WTC11 (cell line): ENCODE data around the gene CACNA2D4. TPM values are rescaled to one million over a fixed set of nuclear protein-coding genes. Genes with fewer than 3 reads are reported as not detected.

ENCODE experiments used
- ATAC-seq: fragments of 200-7000 bp; cut with Tn5 transposase; 2 replicates; pipeline ENCODE4 v1.10.0; 2021; ENCODE audit warnings: mild to moderate bottlenecking, moderate library complexity
- CTCF ChIA-PET: fragments of 300-600 bp; sonication (Branson Sonifier 250); formaldehyde crosslinking; loops from one replicate; lab custom pipeline; 2021; ENCODE audit warnings: antibody characterized with exemption; lab: Charles Lee
- POLR2A ChIA-PET: fragments of 350-600 bp; sonication (Branson Sonifier 250); formaldehyde crosslinking; loops from one replicate; lab custom pipeline; 2021; ENCODE audit warnings: antibody characterized with exemption; lab: Charles Lee
- DNase-seq: peaks from one replicate; pipeline ENCODE4 v3.0.0; 2021; ENCODE audit warnings: low spot score
- H3K27ac Mint-ChIP-seq: 2 replicates; pipeline ENCODE4 v1.8.0; 2021; ENCODE audit warnings: mixed read lengths
- H3K27me3 Mint-ChIP-seq: 2 replicates; pipeline ENCODE4 v1.8.0; 2021; ENCODE audit warnings: low read depth, mild to moderate bottlenecking, moderate library complexity, mixed read lengths
- H3K36me3 Mint-ChIP-seq: 2 replicates; pipeline ENCODE4 v1.8.0; 2021; ENCODE audit warnings: mixed read lengths
- H3K4me1 Mint-ChIP-seq: 2 replicates; pipeline ENCODE4 v1.8.0; 2022; ENCODE audit warnings: mixed read lengths
- H3K4me3 Mint-ChIP-seq: 2 replicates; pipeline ENCODE4 v1.8.0; 2021; ENCODE audit warnings: mild to moderate bottlenecking, moderate library complexity, mixed read lengths
- H3K9me3 Mint-ChIP-seq: 2 replicates; pipeline ENCODE4 v1.8.0; 2021; ENCODE audit warnings: mixed read lengths
- ATF1 ChIP-seq: sonication (generic); formaldehyde crosslinking; IDR thresholded peaks from 2 replicates; pipeline ENCODE4 v1.8.1; 2023; ENCODE audit warnings: mild to moderate bottlenecking, moderate library complexity, missing genetic modification reagents
- ATF2 ChIP-seq: sonication (generic); formaldehyde crosslinking; IDR thresholded peaks from 2 replicates; pipeline ENCODE4 v1.8.1; 2022; ENCODE audit warnings: low read depth, missing genetic modification reagents, borderline replicate concordance
- CBFB ChIP-seq: sonication (generic); formaldehyde crosslinking; IDR thresholded peaks from 2 replicates; pipeline ENCODE4 v1.8.1; 2022; ENCODE audit warnings: mild to moderate bottlenecking, low read depth, missing genetic modification reagents
- CTCF ChIP-seq: fragments of 200-600 bp; IDR thresholded peaks from 2 replicates; pipeline ENCODE4 v1.8.0; 2022; ENCODE audit warnings: antibody characterized with exemption
- E2F1 ChIP-seq: sonication (generic); formaldehyde crosslinking; IDR thresholded peaks from 2 replicates; pipeline ENCODE4 v1.8.0; 2022; ENCODE audit warnings: mild to moderate bottlenecking, missing genetic modification reagents
- EMX1 ChIP-seq: fragments of 250-450 bp; sonication (Bioruptor Pico); IDR thresholded peaks from 2 replicates; pipeline ENCODE4 v1.8.0; 2021; ENCODE audit warnings: mild to moderate bottlenecking
- GRHL2 ChIP-seq: fragments of 250-450 bp; sonication (Bioruptor Pico); IDR thresholded peaks from 2 replicates; pipeline ENCODE4 v1.8.0; 2022; ENCODE audit warnings: mild to moderate bottlenecking, moderate library complexity; ENCODE audit not compliant: insufficient replicate concordance, severe bottlenecking
- GTF2I ChIP-seq: fragments of 250-450 bp; sonication (Bioruptor Pico); conservative IDR thresholded peaks from 2 replicates; pipeline ENCODE4 v1.4.0; 2021; ENCODE audit warnings: mild to moderate bottlenecking
- HMGA2 ChIP-seq: fragments of 250-450 bp; sonication (Bioruptor Pico); IDR thresholded peaks from 2 replicates; pipeline ENCODE4 v1.4.0; 2021; ENCODE audit warnings: mild to moderate bottlenecking, moderate library complexity
- IRF2 ChIP-seq: sonication (generic); formaldehyde crosslinking; IDR thresholded peaks from 2 replicates; pipeline ENCODE4 v1.8.0; 2022; ENCODE audit warnings: low read depth, missing genetic modification reagents, borderline replicate concordance
- KAT7 ChIP-seq: sonication (generic); formaldehyde crosslinking; IDR thresholded peaks from 2 replicates; pipeline ENCODE4 v1.8.1; 2023; ENCODE audit warnings: missing genetic modification reagents, mild to moderate bottlenecking, borderline replicate concordance
- MLX ChIP-seq: sonication (generic); formaldehyde crosslinking; IDR thresholded peaks from 2 replicates; pipeline ENCODE4 v1.8.1; 2023; ENCODE audit warnings: mild to moderate bottlenecking, missing genetic modification reagents, moderate library complexity
- NFATC4 ChIP-seq: fragments of 250-450 bp; sonication (Bioruptor Pico); IDR thresholded peaks from 2 replicates; pipeline ENCODE4 v1.9.0; 2021; ENCODE audit warnings: mild to moderate bottlenecking
- RORB ChIP-seq: fragments of 250-450 bp; sonication (Bioruptor Pico); IDR thresholded peaks from 2 replicates; pipeline ENCODE4 v1.9.0; 2021; ENCODE audit warnings: mild to moderate bottlenecking
- USF1 ChIP-seq: sonication (generic); formaldehyde crosslinking; IDR thresholded peaks from 2 replicates; pipeline ENCODE4 v1.8.0; 2022; ENCODE audit warnings: mild to moderate bottlenecking, missing genetic modification reagents
- USF2 ChIP-seq: sonication (generic); formaldehyde crosslinking; IDR thresholded peaks from 2 replicates; pipeline ENCODE4 v1.8.1; 2023; ENCODE audit warnings: mild to moderate bottlenecking, missing genetic modification reagents, moderate library complexity
- ZNF138 ChIP-seq: sonication (generic); formaldehyde crosslinking; conservative IDR thresholded peaks from 2 replicates; pipeline ENCODE4 v1.8.1; 2022; ENCODE audit warnings: mild to moderate bottlenecking, moderate library complexity, missing genetic modification reagents
- ZNF232 ChIP-seq: sonication (generic); formaldehyde crosslinking; IDR thresholded peaks from 2 replicates; pipeline ENCODE4 v1.8.0; 2022; ENCODE audit warnings: mild to moderate bottlenecking, missing genetic modification reagents
- ZNF263 ChIP-seq: sonication (generic); formaldehyde crosslinking; IDR thresholded peaks from 2 replicates; pipeline ENCODE4 v1.8.1; 2022; ENCODE audit warnings: low read depth, mild to moderate bottlenecking, moderate library complexity, missing genetic modification reagents
- ZNF425 ChIP-seq: fragments of 250-450 bp; sonication (Bioruptor Pico); conservative IDR thresholded peaks from 2 replicates; pipeline ENCODE4 v1.9.0; 2021; ENCODE audit warnings: mild to moderate bottlenecking
- total RNA-seq: library from RNA; stranded (reverse); gene quantifications from 3 replicates; pipeline ENCODE4 v1.2.3, GENCODE V29; 2021

The CACNA2D4 gene
- total RNA-seq, 1 experiment from 2014 or later = 0.04 TPM

- DNase-seq = no peak
- Mint-ChIP-seq H3K9me3 (peaks cover 55% of the 10 kb centered on the region), H3K4me1 (no peaks in the 10 kb centered on the region; the same call in 1 of the 2 replicates), H3K36me3 (peaks cover 9% of the 10 kb centered on the region), H3K4me3 (no peak overlapping the region), H3K27me3 (peaks cover 5% of the 10 kb centered on the region; the same call in 1 of the 2 replicates), H3K27ac (no peak overlapping the region)
- TF ChIP-seq ZNF138 (no peak), ZNF263 (no peak), ATF2 (CRISPR knock-in tag) (no peak), USF1 (CRISPR knock-in tag) (no peak), GRHL2 (CRISPR knock-in tag) (no peak), ZNF425 (CRISPR knock-in tag) (no peak), CTCF (no peak), KAT7 (CRISPR knock-in tag) (no peak), MLX (CRISPR knock-in tag) (no peak), USF2 (no peak), HMGA2 (CRISPR knock-in tag) (no peak), EMX1 (CRISPR knock-in tag) (no peak), RORB (CRISPR knock-in tag) (no peak), NFATC4 (CRISPR knock-in tag) (no peak), CBFB (CRISPR knock-in tag) (no peak)
- ChIA-PET CTCF (no interaction called here), POLR2A (no interaction called here)
- no peak for ATAC-seq
These were observed 13.6 kb downstream of the CACNA2D4 start for GRCh38 chr12:1904875-1905274.

- no peak overlapping the region for H3K27ac Mint-ChIP-seq
- DNase-seq = no peak
- ATAC-seq = no peak
- TF ChIP-seq IRF2 (CRISPR knock-in tag) (no peak), E2F1 (CRISPR knock-in tag) (no peak), ATF1 (CRISPR knock-in tag) (no peak), ZNF232 (CRISPR knock-in tag) (no peak), GTF2I (no peak)
- no peaks in the 10 kb centered on the region for H3K36me3 Mint-ChIP-seq
- ChIA-PET POLR2A (no interaction called here), CTCF (no interaction called here)
- no peaks in the 10 kb centered on the region for H3K4me1 Mint-ChIP-seq
- H3K27me3 Mint-ChIP-seq = no peaks in the 10 kb centered on the region
- no peak overlapping the region for H3K4me3 Mint-ChIP-seq
- peaks cover 11% of the 10 kb centered on the region for H3K9me3 Mint-ChIP-seq
These were observed 21.5 kb downstream of the CACNA2D4 start for GRCh38 chr12:1896964-1897363.
